NCI-H345 treated with DMSO at 0.1 percent for 48 hours (cell line): ENCODE measurements around the gene ENTPD3.
"Not testable (repeated sequence)": the region's sequence is repeated elsewhere in the genome, so short reads cannot be mapped to it uniquely, and the experiment has no call there.

ENCODE experiments used
- DNase-seq: peaks from one replicate; lab custom pipeline; 2025; ENCODE audit not compliant: unreplicated experiment; lab: John Stamatoyannopoulos, UW

ENTPD3 gene

DNA sequence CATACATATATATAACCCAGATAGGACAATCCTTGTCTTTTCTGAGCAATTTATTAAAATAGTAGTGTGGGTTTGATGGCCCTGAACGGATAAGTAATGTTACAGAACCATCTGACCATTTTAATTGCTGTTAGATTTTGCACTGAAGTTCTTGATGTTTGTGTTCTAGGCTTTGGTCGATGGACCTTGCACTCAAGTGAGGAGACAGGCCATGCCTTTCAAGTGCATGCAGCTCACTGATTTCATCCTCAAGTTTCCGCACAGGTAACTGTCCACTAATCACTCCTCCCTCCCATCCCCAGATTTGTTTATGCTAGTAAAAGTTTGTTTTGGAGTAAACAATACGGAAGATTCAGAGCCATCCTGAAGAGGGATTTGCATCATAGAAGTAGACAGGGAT lies 71.5 kb downstream of the ENTPD3 start:
- no peak for DNase-seq

GRCh38 chr3:40460481-40460880 lies 73.5 kb downstream of the ENTPD3 start:
- not testable (repeated sequence) for DNase-seq

DNA sequence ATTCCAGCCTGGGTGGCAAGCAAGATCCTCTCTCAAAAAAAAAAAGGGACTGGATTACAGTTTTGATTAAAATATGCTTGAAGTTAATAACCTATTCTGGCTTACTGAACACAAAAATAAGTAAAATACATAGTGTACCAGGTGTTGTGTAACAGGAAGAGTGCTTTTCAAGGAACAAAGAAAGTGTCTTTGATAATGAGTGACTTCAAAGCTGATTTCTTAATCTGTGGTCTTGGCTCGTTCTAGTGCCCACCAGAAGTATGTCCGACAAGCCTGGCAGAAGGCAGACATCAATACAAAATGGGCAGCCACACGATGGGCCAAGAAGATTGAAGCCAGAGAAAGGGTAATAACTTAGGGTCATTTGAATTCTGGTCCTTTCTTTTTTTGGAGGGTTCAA lies 74.2 kb downstream of the ENTPD3 start:
- DNase-seq: no peak

GRCh38 chr3:40462838-40463237 lies 75.9 kb downstream of the ENTPD3 start:
- not testable (repeated sequence) for DNase-seq

- DNase-seq: no peak
These were observed 76.6 kb downstream of the ENTPD3 start for GRCh38 chr3:40463579-40463978.

DNA sequence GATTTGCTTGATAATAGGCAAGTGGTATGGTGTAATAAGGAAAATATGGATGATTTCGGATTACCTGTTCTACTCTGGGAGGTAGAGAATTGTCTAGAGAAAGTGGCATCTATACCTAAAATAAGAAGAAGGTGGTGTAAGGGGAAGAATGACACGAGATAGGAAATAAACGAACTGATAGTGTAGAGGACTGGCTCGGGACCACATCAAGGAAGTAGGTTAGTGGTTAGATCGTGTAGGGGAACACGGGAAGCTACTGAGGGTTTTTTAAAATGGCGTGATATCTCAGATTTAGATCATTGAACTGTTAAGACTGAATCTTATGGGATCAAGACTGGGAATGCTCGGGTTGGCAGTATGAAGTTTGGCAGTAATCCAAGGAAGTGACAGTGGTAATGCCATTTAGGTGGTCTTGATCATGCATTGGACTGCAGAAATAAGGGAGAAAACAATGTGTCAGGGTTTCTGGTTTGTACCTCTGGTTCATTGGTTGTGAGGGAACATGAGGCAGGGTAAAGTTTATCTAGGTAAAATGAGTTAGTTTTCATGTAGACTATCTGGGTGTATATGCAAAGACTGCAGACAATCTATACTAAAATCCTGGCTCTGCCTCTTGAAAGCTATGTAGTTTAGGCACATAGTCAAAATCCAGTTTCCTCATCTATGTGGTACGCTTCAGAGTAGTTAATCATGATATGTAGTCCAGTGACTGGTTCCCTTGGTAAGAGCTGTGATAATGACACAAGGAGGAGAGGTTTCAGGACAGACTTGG lies 77.5 kb downstream of the ENTPD3 start:
- no peak for DNase-seq

DNA sequence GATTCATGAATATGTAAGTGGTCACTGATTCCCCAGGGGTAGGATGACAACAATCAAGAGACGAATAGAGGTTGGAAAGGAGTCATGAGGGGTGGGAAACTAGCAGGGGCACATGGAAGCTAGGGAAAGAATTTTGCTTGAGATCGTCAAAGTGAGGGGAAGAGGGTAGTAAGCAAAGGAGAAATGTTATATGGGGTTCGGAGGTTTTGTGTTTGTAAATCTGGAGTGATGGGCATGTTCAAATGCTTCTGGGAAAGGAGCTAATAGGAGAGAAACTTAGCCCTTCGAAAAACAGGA lies 78.1 kb downstream of the ENTPD3 start:
- DNase-seq: no peak

DNA sequence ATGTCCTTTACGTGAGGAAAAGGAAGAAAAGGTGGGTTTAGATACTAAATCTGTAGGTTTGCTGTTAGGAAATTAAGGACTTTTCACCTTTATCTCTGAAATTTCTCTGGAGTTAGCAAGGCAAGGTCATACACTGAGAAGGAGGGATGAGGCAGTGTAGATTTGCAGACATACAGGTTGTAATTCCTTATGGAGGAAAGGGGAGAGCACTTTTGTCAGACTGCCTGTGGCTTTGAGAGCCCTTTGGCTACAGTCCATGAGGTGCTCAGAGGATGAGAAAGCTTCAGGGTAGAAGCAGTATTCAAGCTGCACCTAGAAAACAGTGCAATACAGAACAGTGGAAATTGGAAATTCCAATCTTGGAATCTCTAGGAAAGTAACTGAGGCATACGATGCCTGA lies 78.5 kb downstream of the ENTPD3 start:
- no peak for DNase-seq

DNA sequence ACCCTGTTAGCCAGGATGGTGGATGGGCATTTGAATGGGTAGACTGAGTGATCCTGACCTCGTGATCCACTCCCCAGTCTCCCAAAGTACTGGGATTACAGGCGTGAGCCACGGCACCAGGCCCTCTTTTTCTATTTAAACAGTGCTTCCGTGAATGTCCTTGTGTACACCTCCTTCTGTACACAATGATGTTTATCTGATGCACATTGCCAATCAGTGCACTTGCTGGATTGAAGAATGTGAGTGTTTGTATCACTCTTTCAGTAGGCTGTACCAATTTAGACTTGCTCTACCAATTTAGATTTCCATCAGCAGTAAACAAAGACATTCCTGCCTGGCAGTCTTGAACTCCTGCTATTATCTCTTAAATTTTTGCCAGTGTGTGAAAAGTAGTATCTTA lies 81.0 kb downstream of the ENTPD3 start:
- no peak for DNase-seq

- DNase-seq: no peak
These were observed 83.7 kb downstream of the ENTPD3 start for GRCh38 chr3:40470701-40471100.

DNA sequence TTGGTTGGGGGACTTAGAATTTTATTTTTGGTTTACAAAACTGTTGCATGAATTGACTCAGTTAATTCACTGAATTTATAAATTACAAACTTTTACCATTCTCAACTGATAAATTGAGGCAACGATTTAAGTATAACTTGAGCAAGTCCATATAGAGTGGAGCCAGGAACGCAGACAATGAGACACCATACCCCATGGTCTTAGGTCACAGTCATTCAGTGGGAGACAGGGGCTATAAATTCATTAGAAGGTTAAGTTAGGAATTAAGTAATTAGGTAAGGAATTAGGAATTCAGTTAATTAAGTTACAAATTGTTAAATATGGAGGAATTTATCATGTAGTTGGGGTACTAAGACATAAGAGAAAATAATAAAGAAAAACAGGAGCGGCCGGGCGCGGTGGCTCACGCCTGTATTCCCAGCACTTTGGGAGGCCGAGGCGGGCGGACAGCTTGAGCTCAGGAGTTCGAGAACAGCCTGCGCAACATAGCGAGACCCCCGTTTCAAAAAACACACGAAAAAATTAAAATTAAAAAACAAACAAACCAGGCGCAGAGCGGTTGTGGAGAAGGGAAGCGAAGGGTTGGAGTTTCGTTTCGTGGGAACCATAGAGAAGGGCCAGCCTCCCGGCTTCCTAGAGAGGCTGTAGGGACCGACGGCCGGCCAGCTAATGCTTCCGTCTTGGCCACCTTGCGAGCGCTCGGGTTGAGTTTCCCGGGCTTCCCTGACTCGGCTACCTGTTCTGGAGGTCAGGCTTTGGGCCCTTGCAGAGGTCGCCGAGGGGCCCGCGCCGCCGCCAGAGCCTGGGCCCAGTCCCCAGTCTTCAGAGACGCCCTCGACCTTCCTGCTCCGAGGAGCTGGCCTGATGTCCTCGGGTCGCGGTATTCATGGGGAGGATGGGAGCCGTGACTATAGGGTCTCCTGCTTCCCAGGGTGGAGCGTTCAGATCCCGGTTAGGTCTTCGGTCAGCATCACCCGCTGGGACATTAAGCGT lies 89.8 kb downstream of the ENTPD3 start, which contains the start of gene ZNF619:
ZNF619 (plus strand) TSS at position 645 of the 993 bp plus-strand sequence. CDS start 858 bp downstream, outside the sequence.
- peak; percentile 1 for DNase-seq

- DNase-seq: no peak
These were observed 90.7 kb downstream of the ENTPD3 start for GRCh38 chr3:40477666-40478065.
